GM23248 (cell line): Measurements from ENCODE around the gene RASSF1. TPM values are rescaled to one million over a fixed set of nuclear protein-coding genes. Genes with fewer than 3 reads are reported as not detected.

Experiments
- DNase-seq: peaks from one replicate; pipeline ENCODE4 v3.0.0-alpha.2; 2015
- H2AFZ ChIP-seq: fragments of 200-600 bp; sonication (generic); 2 replicates; pipeline ENCODE4 v1.6.1; 2016; ENCODE audit warnings: antibody characterized with exemption
- H3F3A ChIP-seq: fragments of 200-600 bp; sonication (generic); 2 replicates; pipeline ENCODE4 v1.6.1; 2016; ENCODE audit warnings: mild to moderate bottlenecking, antibody characterized with exemption, mixed run types; ENCODE audit not compliant: insufficient read depth
- H3K27ac ChIP-seq: fragments of 200-600 bp; sonication (generic); 2 replicates; pipeline ENCODE4 v1.5.1; 2016; ENCODE audit warnings: mild to moderate bottlenecking
- H3K27me3 ChIP-seq: fragments of 200-600 bp; sonication (generic); replicated peaks from 2 replicates; pipeline ENCODE4 v1.6.1; 2016; ENCODE audit warnings: mild to moderate bottlenecking; ENCODE audit not compliant: insufficient read depth
- H3K36me3 ChIP-seq: fragments of 200-600 bp; sonication (generic); 2 replicates; pipeline ENCODE4 v1.6.1; 2016; ENCODE audit warnings: low read depth, mild to moderate bottlenecking
- H3K4me1 ChIP-seq: fragments of 200-600 bp; sonication (generic); 2 replicates; pipeline ENCODE4 v1.6.1; 2016; ENCODE audit warnings: mild to moderate bottlenecking; ENCODE audit not compliant: insufficient read depth
- H3K4me2 ChIP-seq: fragments of 200-600 bp; sonication (generic); one replicate; pipeline ENCODE4 v1.6.1; 2016; ENCODE audit warnings: mild to moderate bottlenecking; ENCODE audit not compliant: unreplicated experiment
- H3K4me3 ChIP-seq: fragments of 200-600 bp; sonication (generic); 2 replicates; pipeline ENCODE4 v1.5.1; 2016; ENCODE audit warnings: mild to moderate bottlenecking
- H3K79me2 ChIP-seq: fragments of 200-600 bp; sonication (generic); 2 replicates; pipeline ENCODE4 v1.6.1; 2016; ENCODE audit warnings: mild to moderate bottlenecking; ENCODE audit not compliant: insufficient read depth
- H3K9ac ChIP-seq: fragments of 200-600 bp; sonication (generic); 2 replicates; pipeline ENCODE4 v1.6.1; 2016; ENCODE audit warnings: mild to moderate bottlenecking
- H3K9me2 ChIP-seq: fragments of 200-600 bp; sonication (generic); 2 replicates; pipeline ENCODE4 v1.6.1; 2016; ENCODE audit warnings: mixed run types, mild to moderate bottlenecking, moderate library complexity; ENCODE audit not compliant: insufficient read depth
- H3K9me3 ChIP-seq: fragments of 200-600 bp; sonication (generic); one replicate; pipeline ENCODE4 v1.6.1; 2017; ENCODE audit warnings: low read depth
- H4K20me1 ChIP-seq: fragments of 200-600 bp; sonication (generic); 2 replicates; pipeline ENCODE4 v1.6.0; 2016; ENCODE audit not compliant: insufficient read depth
- EZH2 ChIP-seq: fragments of 200-600 bp; sonication (generic); IDR thresholded peaks from 2 replicates; pipeline ENCODE4 v1.6.1; 2018; ENCODE audit warnings: antibody characterized with exemption, mild to moderate bottlenecking; ENCODE audit not compliant: insufficient read depth, poor library complexity, severe bottlenecking
- EZH2phosphoT487 ChIP-seq: fragments of 200-600 bp; sonication (generic); IDR thresholded peaks from 2 replicates; pipeline ENCODE4 v1.6.1; 2018; ENCODE audit warnings: antibody characterized with exemption, moderate library complexity, mild to moderate bottlenecking, low read depth; ENCODE audit not compliant: insufficient read depth
- WGBS, 2 experiments: methylation state at CpG; one replicate each; pipeline ENCODE4 v1.1.6; 2015 to 2017; ENCODE audit warnings: low lambda C conversion rate in 2 of 2, low coverage in 1 of 2; ENCODE audit errors: missing lambda C conversion rate in 2 of 2; 5-methylcytosine and 5-hydroxymethylcytosine counted together
- in situ Hi-C: fragments of 300-500 bp; cut with MboI; formaldehyde crosslinking; loops from 2 replicates; pipeline ENCODE4 v1.15.0; 2020
- polyA plus RNA-seq: library from polyadenylated mRNA; unstranded; fragments of >200 nt; fragmentation: Nextera tagmentation; extraction: Ambion mirVana; gene quantifications from 2 replicates; pipeline ENCODE4 v1.2.1, GENCODE V29; 2016
- total RNA-seq: library from RNA; depleted of rRNA; stranded (reverse); fragments of >200 nt; shearing (Covaris generic); gene quantifications from 2 replicates; pipeline ENCODE4 v1.2.3, GENCODE V29; 2014

RASSF1 gene
- total and polyA plus RNA-seq, 2 experiments from 2014 or later: 56.4 to 57.5 TPM

- TF ChIP-seq EZH2phosphoT487 (no peak), EZH2 (no peak)
Measured at GRCh38 chr3:50354186-50354764, 13.6 kb upstream of the RASSF1 start.

GRCh38 chr3:50353245-50354004 lies 12.8 kb upstream of the RASSF1 start:
- no peak for DNase-seq
- TF ChIP-seq EZH2phosphoT487 (no peak), EZH2 (no peak)
- Histone ChIP-seq H3K36me3 (peaks cover 7% of the 10 kb centered on the region; the same call in 1 of the 2 replicates), H3K27me3 (no peaks in the 10 kb centered on the region), H3K9ac (peak overlapping the region; percentile 22; the same call in 1 of the 2 replicates), H3K9me2 (no peaks in the 10 kb centered on the region), H3K9me3 (no peaks in the 10 kb centered on the region), H3K79me2 (peaks cover 89% of the 10 kb centered on the region), H3K27ac (peak overlapping the region; percentile 41), H3K4me3 (no peak overlapping the region), H3K4me1 (peaks cover 42% of the 10 kb centered on the region), H3F3A (peaks cover 14% of the 10 kb centered on the region; the same call in 1 of the 2 replicates), H4K20me1 (peaks cover 10% of the 10 kb centered on the region; the same call in 1 of the 2 replicates), H3K4me2 (no peak overlapping the region), H2AFZ (no peak overlapping the region)
- WGBS, 2 experiments: 70 to 71% methylated on average over 12 of the region's 12 CpGs
- in situ Hi-C loops: no loop called here

More at GRCh38 chr3:50354186-50354764, 13.6 kb upstream of the RASSF1 start:
- Histone ChIP-seq H3F3A (peaks cover 14% of the 10 kb centered on the region; the same call in 1 of the 2 replicates), H3K9ac (no peak overlapping the region), H3K9me2 (no peaks in the 10 kb centered on the region), H3K36me3 (peaks cover 7% of the 10 kb centered on the region; the same call in 1 of the 2 replicates), H3K79me2 (peaks cover 93% of the 10 kb centered on the region), H3K4me2 (no peak overlapping the region), H3K4me3 (no peak overlapping the region), H3K27ac (no peak overlapping the region), H4K20me1 (peaks cover 10% of the 10 kb centered on the region; the same call in 1 of the 2 replicates), H3K4me1 (peaks cover 42% of the 10 kb centered on the region), H3K27me3 (no peaks in the 10 kb centered on the region), H3K9me3 (no peaks in the 10 kb centered on the region), H2AFZ (no peak overlapping the region)
- DNase-seq: no peak
- in situ Hi-C loops: no loop called here
- 69 to 71% methylated on average over 5 of the region's 5 CpGs for WGBS, 2 experiments

- peaks cover 40% of the 10 kb centered on the region for H3K4me1 ChIP-seq
- DNase-seq: peak; percentile 66
- H3K9me3 ChIP-seq: no peaks in the 10 kb centered on the region
- H3K9me2 ChIP-seq: no peaks in the 10 kb centered on the region
- WGBS, 2 experiments: 17 to 23% methylated on average over 2 of the region's 2 CpGs
- H3K4me2 ChIP-seq: no peak overlapping the region
- peaks cover 14% of the 10 kb centered on the region; the same call in 1 of the 2 replicates for H3F3A ChIP-seq
- no peaks in the 10 kb centered on the region for H3K27me3 ChIP-seq
- peaks cover 83% of the 10 kb centered on the region for H3K79me2 ChIP-seq
- H2AFZ ChIP-seq: no peak overlapping the region
- peak overlapping the region; percentile 22; the same call in 1 of the 2 replicates for H3K9ac ChIP-seq
- peaks cover 8% of the 10 kb centered on the region; the same call in 1 of the 2 replicates for H4K20me1 ChIP-seq
- in situ Hi-C loops: no loop called here
- no peak overlapping the region for H3K4me3 ChIP-seq
- H3K27ac ChIP-seq: peak overlapping the region; percentile 41
- TF ChIP-seq EZH2 (no peak), EZH2phosphoT487 (no peak)
- peaks cover 7% of the 10 kb centered on the region; the same call in 1 of the 2 replicates for H3K36me3 ChIP-seq
Measured at GRCh38 chr3:50352781-50353180, 12.1 kb upstream of the RASSF1 start.

- peak overlapping the region; percentile 98 for H3K4me2 ChIP-seq
- TF ChIP-seq EZH2: no peak
- TF ChIP-seq EZH2phosphoT487: no peak
- H3K36me3 ChIP-seq: peaks cover 7% of the 10 kb centered on the region; the same call in 1 of the 2 replicates
- H3F3A ChIP-seq: 0 out of 2 replicates have a peak, but pooled peaks cover 16% of the 10 kb centered on the region
- no peaks in the 10 kb centered on the region for H3K27me3 ChIP-seq
- peak overlapping the region; percentile 90 for H3K4me3 ChIP-seq
- no peaks in the 10 kb centered on the region for H4K20me1 ChIP-seq
- peak overlapping the region; percentile 67; the same call in 1 of the 2 replicates for H3K27ac ChIP-seq
- WGBS, 2 experiments: 44 to 47% methylated on average over 11 of the region's 11 CpGs
- no peak for DNase-seq
- H3K9ac ChIP-seq: peak overlapping the region; percentile 82
- H3K9me3 ChIP-seq: no peaks in the 10 kb centered on the region
- peaks cover 68% of the 10 kb centered on the region for H3K79me2 ChIP-seq
- in situ Hi-C loops: no loop called here
- H3K9me2 ChIP-seq: no peaks in the 10 kb centered on the region
- H3K4me1 ChIP-seq: peaks cover 29% of the 10 kb centered on the region
- H2AFZ ChIP-seq: peak overlapping the region; percentile 93
Measured at GRCh38 chr3:50351323-50351697, 10.7 kb upstream of the RASSF1 start.
